Activated gamma-delta T cell treated with anti-CD3 and anti-CD28 coated beads, Interleukin-2, amount 50 U/mL, for 16 hours (primary cell): ENCODE measurements around the gene LARP6.
"Not testable (repeated sequence)": the region's sequence is repeated elsewhere in the genome, so short reads cannot be mapped to it uniquely, and the experiment has no call there.

Experiments used
- DNase-seq: peaks from one replicate; pipeline ENCODE4 v3.0.0-alpha.2; 2020; ENCODE audit warnings: low read depth

LARP6 gene

DNA sequence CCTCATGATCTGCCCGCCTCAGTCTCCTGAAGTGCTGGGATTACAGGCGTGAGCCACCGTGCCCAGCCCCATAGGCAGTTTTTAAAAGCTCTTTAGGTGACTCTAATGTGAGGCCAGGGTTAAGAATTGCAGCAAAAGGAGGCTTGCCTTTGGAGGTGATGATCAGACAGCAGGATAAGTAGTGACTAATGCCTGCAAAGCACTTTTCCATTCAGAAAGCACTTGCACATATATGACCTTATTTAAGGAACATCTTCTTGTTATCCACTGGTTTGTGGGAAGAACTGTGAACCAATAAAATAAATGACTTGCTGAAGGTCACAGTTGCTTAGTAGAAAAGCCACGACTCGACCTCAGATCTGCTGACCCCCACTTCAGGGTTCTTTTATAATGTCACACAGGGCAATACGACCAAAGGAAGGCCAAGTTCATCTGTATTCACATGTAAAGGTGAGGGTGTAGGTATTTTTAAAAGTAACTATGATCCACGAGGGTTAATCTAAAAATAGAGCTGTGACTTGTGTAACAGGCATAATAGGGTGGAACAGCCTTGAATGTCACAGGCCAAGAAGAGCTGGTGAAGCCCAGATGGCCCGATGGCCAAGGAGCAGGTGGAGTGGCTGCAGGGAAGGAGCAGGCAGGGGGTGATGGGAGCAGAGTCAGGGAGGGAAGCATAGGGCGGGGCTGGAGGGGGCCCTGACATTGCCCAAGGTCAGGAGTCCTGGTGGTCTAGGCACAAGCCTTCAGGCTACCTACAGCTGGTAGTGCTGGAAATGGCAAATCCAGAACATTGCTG, 24.4 kb downstream of the LARP6 start:
- no peak for DNase-seq

DNA sequence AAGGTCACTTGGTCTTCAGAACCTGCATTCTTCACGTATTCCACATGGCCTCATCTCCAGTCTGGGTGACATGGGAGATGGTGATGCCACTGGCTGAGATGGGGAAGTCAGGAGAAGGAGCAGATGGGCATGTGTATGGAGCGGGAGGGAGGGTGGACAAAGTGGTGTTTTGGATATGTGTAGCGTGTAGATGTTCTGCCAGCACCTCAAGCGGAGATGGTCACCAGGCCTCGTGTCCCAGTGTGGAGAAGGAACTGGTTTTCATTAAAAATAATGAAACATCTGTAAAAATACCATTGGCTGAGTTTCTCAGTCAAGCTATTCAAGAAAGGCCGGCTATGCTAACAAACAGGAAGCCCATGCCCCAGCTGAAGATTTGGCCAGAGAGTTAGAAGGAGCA, 26.2 kb downstream of the LARP6 start:
- no peak for DNase-seq

GRCh38 chr15:70826634-70827033, 27.3 kb downstream of the LARP6 start:
- no peak for DNase-seq

GRCh38 chr15:70825841-70826240, 28.1 kb downstream of the LARP6 start:
- no peak for DNase-seq

GRCh38 chr15:70823196-70823595, 30.8 kb downstream of the LARP6 start:
- no peak for DNase-seq

DNA sequence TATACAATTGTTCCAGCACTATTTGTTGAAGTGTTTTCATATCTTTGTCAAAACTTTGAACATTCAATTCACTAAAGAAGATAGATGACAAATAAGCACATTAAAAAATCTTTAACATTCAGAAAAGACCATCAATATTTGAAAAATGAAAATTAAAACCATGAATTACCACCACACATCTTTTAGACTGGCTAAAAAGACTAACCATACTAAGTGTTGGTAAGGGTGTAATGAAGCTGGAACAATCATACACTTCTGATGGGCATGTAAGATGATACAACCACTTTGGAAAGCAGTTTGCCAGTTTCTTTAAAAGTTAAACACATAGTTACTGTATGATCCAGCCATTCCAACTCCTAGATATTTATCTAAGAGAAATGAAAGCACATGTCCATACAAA, 33.7 kb downstream of the LARP6 start:
- no peak for DNase-seq

DNA sequence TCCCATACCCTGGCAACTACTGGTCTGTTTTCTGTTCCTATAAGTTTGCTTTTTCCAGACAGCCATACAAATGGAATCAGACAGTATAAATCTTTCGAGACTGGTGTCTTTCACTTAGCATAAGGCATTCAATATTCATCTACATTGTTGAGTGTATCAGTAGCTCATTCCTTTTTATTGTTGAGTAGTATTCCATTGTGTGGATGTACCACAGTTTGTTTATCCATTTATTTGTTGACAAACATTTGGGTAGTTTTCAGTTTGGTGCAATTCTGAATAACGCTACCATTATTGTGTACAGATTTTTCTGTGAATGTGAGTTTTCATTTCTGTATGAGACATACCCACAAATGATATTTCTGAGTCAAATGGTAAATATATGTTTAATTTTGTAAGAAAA, 35.4 kb downstream of the LARP6 start:
- DNase-seq, result no peak

DNA sequence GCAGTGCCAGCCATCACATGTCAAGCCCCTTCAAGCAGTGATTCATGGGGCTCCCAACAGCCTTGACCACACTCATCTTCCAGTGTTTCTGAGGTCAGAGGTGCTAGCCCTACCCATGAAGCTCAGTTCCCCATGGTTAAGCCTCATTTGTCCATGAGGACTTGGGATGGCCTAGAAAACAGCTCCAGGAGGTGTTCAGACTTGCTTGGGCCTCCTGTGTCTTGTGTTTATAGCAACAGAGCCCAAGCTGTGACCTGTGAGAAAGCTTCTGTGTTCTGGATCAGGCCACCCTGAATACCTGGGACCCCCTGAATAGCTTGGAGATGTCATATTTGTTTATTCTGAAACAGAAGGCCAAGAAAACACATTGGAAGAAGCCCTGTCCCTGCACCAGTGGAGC, 36.7 kb downstream of the LARP6 start:
- no peak for DNase-seq

GRCh38 chr15:70815604-70816003, 38.4 kb downstream of the LARP6 start:
- DNase-seq, result no peak

DNA sequence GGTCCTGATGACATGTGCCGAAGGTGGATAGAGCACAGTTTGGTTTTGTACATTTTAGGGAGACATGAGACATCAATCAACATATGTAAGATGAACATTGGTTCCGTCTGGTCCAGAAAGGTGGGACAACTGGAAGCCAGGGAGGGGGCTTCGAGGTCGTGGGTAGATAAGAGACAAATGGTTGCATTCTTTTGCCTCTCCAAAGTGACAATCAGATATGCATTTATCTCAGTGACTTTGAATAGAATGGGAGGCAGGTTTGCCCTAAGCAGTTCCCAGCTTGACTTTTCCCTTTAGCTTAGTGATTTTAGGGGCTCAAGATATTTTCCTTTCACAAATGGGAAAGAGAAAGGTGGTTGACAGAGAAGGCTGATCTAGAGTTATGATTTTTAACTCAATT, 38.9 kb downstream of the LARP6 start:
- DNase-seq, result not testable (repeated sequence)

- no peak for DNase-seq
Measured at GRCh38 chr15:70812827-70813364, 41.1 kb downstream of the LARP6 start.

- no peak for DNase-seq
Measured at GRCh38 chr15:70810916-70811578, 42.9 kb downstream of the LARP6 start.

DNA sequence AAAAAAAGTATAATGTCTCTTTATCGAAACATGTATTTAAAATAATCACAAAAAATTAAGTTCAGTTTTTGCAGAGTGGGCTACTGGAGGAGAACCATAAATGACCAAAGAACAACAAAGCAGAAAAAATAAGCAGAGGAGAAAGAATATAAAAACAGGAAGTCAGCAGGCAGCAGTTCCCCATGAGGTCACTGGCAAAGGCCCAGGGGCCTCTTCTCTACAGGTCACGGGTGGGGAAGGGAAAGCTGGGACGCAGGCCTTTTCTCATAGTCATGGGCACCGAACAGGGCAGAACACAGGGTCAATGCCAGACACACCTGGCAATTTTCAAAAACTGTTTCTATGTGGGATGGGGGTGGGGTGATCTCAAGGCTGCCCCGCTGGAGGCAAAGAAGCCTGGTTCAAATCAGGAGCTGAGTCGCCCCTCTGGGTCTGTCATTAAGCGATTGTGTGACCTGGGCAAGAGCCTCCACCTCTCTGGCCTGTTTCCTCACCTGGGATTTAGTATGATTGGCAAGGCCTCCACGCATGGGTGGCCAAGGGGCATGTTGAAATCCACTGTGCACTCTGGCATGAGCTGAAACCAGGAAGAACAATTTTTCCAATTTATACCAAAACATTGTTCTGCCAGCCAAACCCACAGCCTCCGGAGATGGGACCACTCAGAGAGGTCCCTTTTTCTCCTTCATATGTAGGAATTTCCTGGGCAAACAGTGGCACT, 46.8 kb downstream of the LARP6 start:
- DNase-seq, result no peak

DNA sequence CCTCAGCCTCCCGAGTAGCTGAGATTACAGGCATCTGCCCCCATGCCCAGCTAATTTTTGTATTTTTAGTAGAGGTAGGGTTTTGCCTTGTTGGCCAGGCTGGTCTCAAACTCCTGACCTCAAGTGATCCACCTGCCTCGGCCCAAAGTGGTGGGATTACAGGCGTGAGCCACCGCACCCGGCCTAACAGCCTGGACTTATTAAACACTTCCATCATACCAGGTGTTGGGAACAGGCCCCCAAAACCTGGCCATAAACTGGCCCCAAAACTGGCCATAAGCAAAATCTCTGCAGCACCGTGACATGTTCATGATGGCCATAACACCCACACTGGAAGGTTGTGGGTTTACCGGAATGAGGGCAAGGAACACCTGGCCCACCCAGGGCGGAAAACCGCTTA, 49.6 kb downstream of the LARP6 start:
- not testable (repeated sequence) for DNase-seq

DNA sequence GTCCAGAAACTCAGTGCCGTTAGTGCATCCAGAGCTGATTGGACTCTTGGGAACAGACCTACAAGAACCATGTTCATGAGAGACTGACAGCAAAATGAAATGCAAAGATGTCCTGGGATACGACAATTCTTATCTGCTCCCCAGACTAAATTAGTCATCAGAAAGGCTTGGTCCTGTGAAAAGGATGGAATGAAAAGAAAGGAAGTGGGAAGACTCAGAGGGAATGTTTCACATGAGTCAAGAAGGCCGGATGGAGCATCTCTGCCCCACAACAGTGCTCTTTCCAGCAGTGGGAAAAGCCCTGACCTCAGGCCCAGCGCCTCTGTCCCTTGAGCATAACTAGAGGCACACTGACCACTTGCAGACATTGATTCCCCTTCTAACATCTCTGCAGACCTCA, 51.3 kb downstream of the LARP6 start:
- DNase-seq, result no peak

DNA sequence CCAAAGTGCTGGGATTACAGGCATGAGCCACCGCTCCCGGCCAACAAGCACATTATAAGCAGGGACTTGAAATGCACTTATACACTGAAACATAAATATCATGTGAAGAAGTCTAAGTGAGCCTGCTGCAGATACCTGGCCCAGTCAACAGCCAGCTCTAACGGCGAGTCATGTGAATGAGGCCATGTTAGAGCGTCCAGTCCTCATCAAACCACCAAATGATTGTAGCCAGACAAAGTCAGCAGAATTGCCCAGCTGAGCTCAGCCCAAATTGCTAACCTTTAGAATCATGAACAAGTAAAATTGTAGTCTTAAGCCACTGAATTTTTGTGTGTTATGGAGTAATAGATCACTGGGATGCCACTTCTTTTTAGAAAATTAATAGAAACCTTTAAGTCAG, 52.8 kb downstream of the LARP6 start:
- no peak for DNase-seq

DNA sequence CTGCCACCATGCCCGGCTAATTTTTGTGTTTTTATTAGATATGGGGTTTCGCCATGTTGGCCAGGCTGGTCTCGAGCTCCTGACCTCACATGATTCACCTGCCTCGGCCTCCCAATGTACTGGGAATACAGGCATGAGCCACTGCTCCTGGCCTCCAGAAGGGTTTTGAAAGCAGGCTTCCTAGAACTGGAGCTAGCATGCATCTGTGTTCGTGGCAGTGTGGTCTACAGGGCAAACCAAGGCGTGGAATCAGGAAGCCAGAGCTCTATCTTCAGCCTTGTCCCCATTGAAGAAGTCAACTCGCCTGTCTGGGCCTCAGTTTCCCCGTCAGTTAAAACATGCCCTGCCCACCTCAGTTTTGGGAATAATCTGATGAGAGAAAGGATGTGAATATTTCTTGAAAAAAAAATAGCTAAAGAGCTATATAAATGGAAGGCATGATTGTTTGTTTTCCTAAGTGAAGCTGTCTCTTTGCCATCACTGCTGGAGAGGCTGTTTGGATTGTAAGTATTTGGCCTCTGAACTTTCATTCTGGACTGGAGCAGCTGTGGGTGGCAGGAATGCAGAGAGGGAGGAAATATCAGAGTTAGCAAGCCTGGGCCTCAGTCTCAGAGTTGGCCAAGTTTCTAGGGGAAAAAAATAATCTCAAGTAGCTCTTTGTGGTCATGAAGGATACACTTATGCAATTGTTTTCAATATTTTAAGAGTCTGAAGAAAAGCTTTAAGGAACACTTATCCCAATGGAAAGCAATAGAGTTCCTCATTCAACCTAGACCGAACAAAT, 54.1 kb downstream of the LARP6 start:
- no peak for DNase-seq

GRCh38 chr15:70797464-70797863, 56.5 kb downstream of the LARP6 start:
- DNase-seq, result no peak

GRCh38 chr15:70796516-70797310, 57.2 kb downstream of the LARP6 start:
- no peak for DNase-seq

- DNase-seq, result no peak
Measured at GRCh38 chr15:70795311-70795665, 58.7 kb downstream of the LARP6 start.

GRCh38 chr15:70794596-70795310, 59.2 kb downstream of the LARP6 start:
- DNase-seq, result no peak
